ENCODE data around the gene KCNQ1.

KCNQ1 gene

GRCh38 chr11:2716376-2717095, 271.7 kb downstream of the KCNQ1 start:
- no peak for DNase-seq (ENCODE audit: low read depth)

GRCh38 chr11:2717561-2718325, 272.9 kb downstream of the KCNQ1 start:
- DNase-seq (ENCODE audit: low read depth), result no peak

- no peak for DNase-seq (ENCODE audit: low read depth)
These were observed 274.1 kb downstream of the KCNQ1 start for GRCh38 chr11:2718817-2719438.

GRCh38 chr11:2719831-2720590, 275.2 kb downstream of the KCNQ1 start:
- DNase-seq (ENCODE audit: low read depth), result no peak

- DNase-seq (ENCODE audit: low read depth), result no peak
These were observed 276.6 kb downstream of the KCNQ1 start for GRCh38 chr11:2721210-2721916.

GRCh38 chr11:2722955-2723354, 278.1 kb downstream of the KCNQ1 start:
- DNase-seq (ENCODE audit: low read depth), result no peak

- DNase-seq (ENCODE audit: low read depth), result no peak
These were observed 279.3 kb downstream of the KCNQ1 start for GRCh38 chr11:2724104-2724503.

GRCh38 chr11:2724653-2725367, 280.0 kb downstream of the KCNQ1 start:
- DNase-seq (ENCODE audit: low read depth), result no peak

- no peak for DNase-seq (ENCODE audit: low read depth)
These were observed 280.8 kb downstream of the KCNQ1 start for GRCh38 chr11:2725368-2726300.

GRCh38 chr11:2726964-2727363, 282.2 kb downstream of the KCNQ1 start:
- DNase-seq (ENCODE audit: low read depth), result no peak

- no peak for DNase-seq (ENCODE audit: low read depth)
These were observed 283.4 kb downstream of the KCNQ1 start for GRCh38 chr11:2728128-2728662.

GRCh38 chr11:2728663-2729332, 284.0 kb downstream of the KCNQ1 start:
- DNase-seq (ENCODE audit: low read depth), result no peak

GRCh38 chr11:2729841-2730240, 285.0 kb downstream of the KCNQ1 start:
- DNase-seq (ENCODE audit: low read depth), result no peak

- DNase-seq (ENCODE audit: low read depth), result no peak
These were observed 285.7 kb downstream of the KCNQ1 start for GRCh38 chr11:2730272-2731129.

- no peak for DNase-seq (ENCODE audit: low read depth)
These were observed 286.6 kb downstream of the KCNQ1 start for GRCh38 chr11:2731130-2732125.

GRCh38 chr11:2732261-2732939, 287.6 kb downstream of the KCNQ1 start:
- DNase-seq (ENCODE audit: low read depth), result no peak
